Transverse colon (tissue), 4 donors: ENCODE results near the gene TFG.

Experiments used
- POLR2A ChIP-seq: fragments of 450-650 bp; IDR thresholded peaks from one replicate; pipeline ENCODE4 v1.6.1; 2016; ENCODE audit warnings: antibody characterized with exemption, mild to moderate bottlenecking, moderate library complexity
- POLR2AphosphoS5 ChIP-seq, 3 donors: sonication (generic); formaldehyde crosslinking; IDR thresholded peaks; one replicate each; pipeline ENCODE4 v1.6.1; 2016; ENCODE audit warnings: antibody characterized with exemption in 3 of 3
- TF ChIP-seq, protein P1 (sequence below), 5 experiments: fragments of 200-600 bp in 3 of 5; fragments of 450-650 bp in 2 of 5; sonication (generic) in 3 of 5; IDR thresholded peaks; 1 replicate in 2 of 5; 2 replicates in 3 of 5; pipeline ENCODE4 v1.5.1; 2016 to 2017; ENCODE audit warnings: antibody characterized with exemption in 5 of 5, inconsistent platforms in 3 of 5, mild to moderate bottlenecking in 2 of 5, moderate library complexity in 1 of 5

GRCh38 chr3:100702980-100703345 lies 6.3 kb upstream of the TFG start:
- TF ChIP-seq, protein P1, sequence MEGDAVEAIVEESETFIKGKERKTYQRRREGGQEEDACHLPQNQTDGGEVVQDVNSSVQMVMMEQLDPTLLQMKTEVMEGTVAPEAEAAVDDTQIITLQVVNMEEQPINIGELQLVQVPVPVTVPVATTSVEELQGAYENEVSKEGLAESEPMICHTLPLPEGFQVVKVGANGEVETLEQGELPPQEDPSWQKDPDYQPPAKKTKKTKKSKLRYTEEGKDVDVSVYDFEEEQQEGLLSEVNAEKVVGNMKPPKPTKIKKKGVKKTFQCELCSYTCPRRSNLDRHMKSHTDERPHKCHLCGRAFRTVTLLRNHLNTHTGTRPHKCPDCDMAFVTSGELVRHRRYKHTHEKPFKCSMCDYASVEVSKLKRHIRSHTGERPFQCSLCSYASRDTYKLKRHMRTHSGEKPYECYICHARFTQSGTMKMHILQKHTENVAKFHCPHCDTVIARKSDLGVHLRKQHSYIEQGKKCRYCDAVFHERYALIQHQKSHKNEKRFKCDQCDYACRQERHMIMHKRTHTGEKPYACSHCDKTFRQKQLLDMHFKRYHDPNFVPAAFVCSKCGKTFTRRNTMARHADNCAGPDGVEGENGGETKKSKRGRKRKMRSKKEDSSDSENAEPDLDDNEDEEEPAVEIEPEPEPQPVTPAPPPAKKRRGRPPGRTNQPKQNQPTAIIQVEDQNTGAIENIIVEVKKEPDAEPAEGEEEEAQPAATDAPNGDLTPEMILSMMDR (IDR thresholded peaks at IDR 0.05), result no peak
- no peak for TF ChIP-seq POLR2AphosphoS5 (IDR thresholded peaks at IDR 0.05)
- no peak for TF ChIP-seq POLR2A
